ENCODE measurements around the gene HOXA13.
A peak's percentile ranks its signal among the peaks of the same experiment; 100 is the strongest.

HOXA13 gene

DNA sequence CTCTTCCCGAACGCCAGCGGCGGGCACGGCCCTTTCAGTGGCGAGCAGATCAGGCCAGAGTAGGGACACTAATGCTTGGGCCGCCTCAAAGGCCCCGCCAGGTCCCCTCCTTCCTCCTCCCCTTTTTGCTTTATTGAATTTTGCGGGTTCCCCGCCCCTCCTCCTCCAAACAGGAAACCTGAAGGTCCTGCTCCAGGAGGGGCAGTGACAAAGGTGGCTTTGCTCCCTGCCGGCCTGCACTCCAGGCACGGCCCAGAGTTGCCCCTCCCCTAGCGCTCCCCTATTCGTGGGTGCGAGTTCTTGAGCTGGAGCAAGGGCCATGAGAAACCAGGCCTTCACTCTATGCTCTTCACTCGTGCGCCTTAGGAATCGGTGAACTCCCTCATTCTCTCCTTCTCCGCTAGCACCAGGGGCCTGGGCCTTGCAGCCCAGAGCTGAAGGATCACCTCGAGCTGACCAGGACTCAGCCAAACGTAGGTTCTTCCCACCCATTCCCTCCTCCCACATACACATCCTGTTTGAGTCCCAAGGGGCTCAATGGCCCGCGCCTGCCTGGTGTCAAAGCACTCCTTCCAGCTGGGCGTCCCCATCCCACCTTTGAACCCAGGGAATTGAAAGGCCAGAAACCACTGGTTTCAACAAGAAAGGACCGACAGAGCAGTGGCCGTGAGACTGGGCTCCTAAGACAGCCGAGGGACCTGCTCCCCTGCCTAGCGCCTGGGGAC lies 51.7 kb downstream of the HOXA13 start:
- DNase-seq: no peak

- peak in 8 of 14 donors; percentile 43 to 82 (median 66) for DNase-seq
Observed at GRCh38 chr7:27147199-27148030, 52.5 kb downstream of the HOXA13 start, which contains the start of gene HOXA6. TSS of gene HOXA6 (minus strand) at chr7:27147774. CDS start at chr7:27147749, 25 bp downstream.

DNA sequence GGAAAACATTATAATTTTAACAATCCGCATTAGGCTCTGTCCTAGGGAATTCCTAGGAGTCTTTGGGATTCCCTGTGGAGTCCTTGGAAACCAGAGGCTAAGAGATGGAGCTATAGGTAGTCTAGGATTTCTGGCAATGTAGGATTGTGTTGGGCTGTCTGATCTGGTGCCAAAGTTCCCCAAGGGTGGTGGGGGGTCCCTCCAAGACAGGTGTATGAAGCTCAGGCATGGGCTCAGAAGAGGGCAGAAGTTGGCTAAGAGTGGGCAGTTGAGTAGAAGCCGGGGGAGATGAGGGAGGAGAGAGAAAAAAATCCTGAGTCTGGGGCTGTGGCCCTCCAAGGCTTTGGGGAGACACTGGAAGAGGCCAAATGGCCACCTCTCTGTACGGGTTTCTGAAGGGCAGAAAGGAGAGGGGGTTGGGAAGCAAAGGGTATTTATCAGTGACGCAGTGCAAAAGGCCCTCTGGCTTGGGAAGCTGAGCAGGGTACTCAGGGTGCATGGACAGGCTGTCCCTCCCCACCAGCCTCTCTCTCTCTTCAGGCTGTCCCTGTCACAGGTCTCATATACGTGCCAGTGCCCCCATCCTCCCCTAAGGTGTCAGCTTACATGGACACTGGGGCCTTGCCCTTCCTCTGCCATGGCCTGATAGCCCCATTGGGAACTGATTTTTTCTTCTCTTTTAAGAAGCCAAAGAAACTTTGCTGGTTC lies 53.2 kb downstream of the HOXA13 start:
- no peak for DNase-seq

DNA sequence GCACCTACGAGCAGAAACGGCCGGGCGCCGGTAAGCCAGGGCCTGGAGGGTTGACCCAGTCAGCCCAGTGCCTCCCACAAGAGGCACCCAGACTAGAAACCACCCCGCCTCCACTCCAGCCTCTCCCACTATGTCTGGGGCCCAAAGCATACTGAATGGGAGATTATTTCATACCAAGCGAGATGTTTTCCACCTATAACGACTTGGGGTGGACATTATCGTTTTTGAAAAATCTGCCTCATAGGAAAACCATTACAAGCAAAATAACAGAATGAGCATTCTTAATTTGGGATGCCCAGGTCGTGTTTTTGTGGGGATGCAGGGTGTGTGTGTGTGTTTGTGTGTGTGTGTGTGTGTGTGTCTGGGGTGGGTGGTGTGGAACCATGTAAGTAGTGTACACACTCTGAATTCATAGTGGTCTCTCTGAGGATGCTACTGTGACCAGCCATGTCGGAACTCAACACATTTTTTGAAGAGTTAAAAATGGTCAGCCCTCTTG lies 53.9 kb downstream of the HOXA13 start:
- no peak for DNase-seq

GRCh38 chr7:27145165-27145913 lies 54.6 kb downstream of the HOXA13 start:
- no peak for DNase-seq

- no peak for DNase-seq
Observed at GRCh38 chr7:27144781-27145164, 55.1 kb downstream of the HOXA13 start.
